Stimulated activated CD4-positive, alpha-beta T cell treated with anti-CD3 and anti-CD28 coated beads, Interleukin-15, amount 100 ng/mL, for 1 hour (primary cell): Measurements from ENCODE around the gene TST.

Experiments used
- DNase-seq, 2 donors: peaks; one replicate each; pipeline ENCODE4 v3.0.0-alpha.2; 2020; ENCODE audit warnings: low read depth in 1 of 2, low spot score in 1 of 2

The TST gene

GRCh38 chr22:37032535-37033460 lies 13.6 kb upstream of the TST start:
- no peak for DNase-seq

GRCh38 chr22:37032134-37032534 lies 12.9 kb upstream of the TST start:
- no peak for DNase-seq

GRCh38 chr22:37030560-37031281 lies 11.5 kb upstream of the TST start:
- DNase-seq: no peak

GRCh38 chr22:37028692-37029674 lies 9.7 kb upstream of the TST start:
- DNase-seq: no peak

- no peak for DNase-seq
These were observed 8.3 kb upstream of the TST start for GRCh38 chr22:37027556-37027955.

GRCh38 chr22:37026325-37026724 lies 7.1 kb upstream of the TST start:
- no peak for DNase-seq

- no peak for DNase-seq
These were observed 6.3 kb upstream of the TST start for GRCh38 chr22:37025500-37026070.

GRCh38 chr22:37024339-37025157 lies 5.3 kb upstream of the TST start:
- no peak for DNase-seq

GRCh38 chr22:37023743-37024338 lies 4.6 kb upstream of the TST start:
- no peak for DNase-seq

GRCh38 chr22:37022483-37023337 lies 3.5 kb upstream of the TST start:
- DNase-seq: no peak

- DNase-seq: peak in 1 of 2 donors; percentile 40
These were observed 2.6 kb upstream of the TST start for GRCh38 chr22:37021710-37022482.

- DNase-seq: no peak
These were observed 1.8 kb upstream of the TST start for GRCh38 chr22:37021041-37021440.

GRCh38 chr22:37020192-37020479 lies 889 bp upstream of the TST start:
- no peak for DNase-seq

- no peak for DNase-seq
These were observed 385 bp downstream of the TST start for GRCh38 chr22:37018815-37019308.

GRCh38 chr22:37018086-37018814 lies 997 bp downstream of the TST start:
- no peak for DNase-seq

- DNase-seq: no peak
These were observed 1.9 kb downstream of the TST start for GRCh38 chr22:37017356-37017755.
